ENCODE data around the gene BTBD3.

The BTBD3 gene

GRCh38 chr20:11917663-11918062 is at the start of gene BTBD3:
TSS of gene BTBD3 (plus strand) at chr20:11917893. CDS start at chr20:11918276, 383 bp downstream.
- peak; percentile 64 for DNase-seq (ENCODE audit: low read depth)

- DNase-seq (ENCODE audit: low read depth): no peak
Measured at GRCh38 chr20:11869641-11870040, 48.1 kb upstream of the BTBD3 start.

GRCh38 chr20:11870411-11870810 is 47.3 kb upstream of the BTBD3 start:
- no peak for DNase-seq (ENCODE audit: low read depth)

GRCh38 chr20:11876555-11876954 is 41.1 kb upstream of the BTBD3 start:
- no peak for DNase-seq (ENCODE audit: low read depth)

DNA sequence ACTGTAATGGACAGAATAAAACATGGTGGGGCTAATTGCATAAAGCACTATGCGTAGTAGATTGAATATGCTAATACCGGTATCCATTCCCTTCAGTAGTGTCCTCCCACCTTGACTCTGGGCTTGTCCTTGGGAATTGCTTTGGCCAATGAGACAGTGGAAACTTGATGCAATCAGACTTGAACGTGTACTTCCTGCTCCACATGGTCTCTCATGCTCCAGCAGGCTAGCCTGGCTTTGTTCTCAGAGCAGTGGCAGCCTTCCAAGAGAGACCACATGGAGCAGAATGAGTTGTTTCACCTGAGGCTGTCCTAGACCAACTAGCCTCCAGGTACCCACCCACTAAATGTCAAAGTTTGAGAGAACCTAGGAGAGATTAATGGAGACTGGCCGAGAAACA is 37.0 kb upstream of the BTBD3 start:
- DNase-seq (ENCODE audit: low read depth): no peak

GRCh38 chr20:11881449-11881848 is 36.2 kb upstream of the BTBD3 start:
- no peak for DNase-seq (ENCODE audit: low read depth)

DNA sequence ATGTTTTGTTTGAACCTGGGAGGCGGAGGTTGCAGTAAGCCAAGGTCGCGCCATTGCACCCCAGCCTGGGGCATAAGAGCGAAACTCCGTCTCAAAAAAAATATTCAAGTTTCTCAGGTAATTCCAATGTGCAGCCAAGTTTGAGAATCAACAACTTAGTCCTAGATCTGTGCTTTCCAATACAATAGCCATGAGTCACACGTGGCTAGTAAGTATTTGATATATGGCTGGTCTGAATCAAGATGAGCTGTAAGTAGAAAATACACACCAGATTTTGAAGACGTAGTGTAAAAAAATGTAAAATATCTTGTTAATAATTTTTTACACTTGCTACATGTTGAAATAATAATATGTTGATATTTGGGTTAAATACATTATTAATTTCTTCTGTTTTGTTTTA is 35.0 kb upstream of the BTBD3 start:
- DNase-seq (ENCODE audit: low read depth): no peak

DNA sequence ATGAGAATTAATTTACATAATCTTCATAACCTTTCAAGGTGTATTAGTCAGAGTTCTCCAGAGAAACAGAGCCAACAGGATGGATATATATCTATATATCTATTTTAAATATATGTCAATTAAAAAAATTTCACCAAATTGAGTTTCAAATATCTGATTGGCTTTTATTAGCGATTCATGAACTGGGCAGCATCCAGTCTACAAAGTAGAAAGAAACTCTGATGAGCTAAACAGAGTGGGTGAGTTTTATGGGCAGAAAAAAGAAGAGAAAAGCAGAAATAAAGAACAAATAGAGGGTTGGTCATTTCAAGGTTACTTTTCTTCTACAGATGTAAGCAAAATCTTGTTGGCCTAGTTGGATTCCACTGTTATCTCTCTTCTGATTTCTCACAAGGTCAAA is 29.0 kb upstream of the BTBD3 start:
- no peak for DNase-seq (ENCODE audit: low read depth)

DNA sequence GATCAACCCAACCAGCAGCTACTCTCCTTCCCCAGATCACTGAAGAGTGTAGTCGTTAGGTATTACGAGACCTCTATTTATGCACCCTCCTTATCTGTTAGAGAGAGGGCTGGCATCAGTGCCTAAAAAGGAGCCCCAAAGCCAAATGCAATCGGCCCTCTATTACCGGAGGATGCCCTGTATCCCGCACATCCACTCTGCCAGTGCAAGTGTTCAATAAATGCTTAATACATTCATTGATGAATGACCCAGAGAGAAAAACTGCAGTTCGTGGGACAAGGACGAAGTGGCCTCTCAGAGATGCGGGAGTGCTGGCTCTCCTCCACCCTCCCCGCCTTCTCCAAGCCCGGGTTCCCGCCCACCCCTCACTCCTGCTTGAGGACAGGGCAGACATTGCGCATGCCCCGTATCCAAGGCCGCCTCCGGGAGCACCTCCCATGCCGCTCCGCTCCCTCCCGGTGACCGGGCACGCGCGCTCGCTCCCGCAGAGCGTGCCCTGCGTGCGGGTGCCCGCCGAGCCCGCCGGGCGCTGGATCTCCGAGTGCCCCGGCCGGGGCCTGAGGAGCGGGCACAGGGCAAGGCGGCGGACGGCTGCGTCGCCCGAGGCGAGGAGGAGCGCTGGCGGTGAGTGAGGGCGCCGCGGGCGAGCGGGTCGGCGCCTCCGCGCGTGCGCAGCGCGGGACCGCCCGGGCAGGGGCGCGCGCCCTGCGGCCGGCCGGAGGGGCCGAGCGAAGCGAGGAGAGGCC is 27.2 kb upstream of the BTBD3 start:
- peak; percentile 87 for DNase-seq (ENCODE audit: low read depth)

GRCh38 chr20:11891077-11891775 is 26.5 kb upstream of the BTBD3 start:
- DNase-seq (ENCODE audit: low read depth): no peak

DNA sequence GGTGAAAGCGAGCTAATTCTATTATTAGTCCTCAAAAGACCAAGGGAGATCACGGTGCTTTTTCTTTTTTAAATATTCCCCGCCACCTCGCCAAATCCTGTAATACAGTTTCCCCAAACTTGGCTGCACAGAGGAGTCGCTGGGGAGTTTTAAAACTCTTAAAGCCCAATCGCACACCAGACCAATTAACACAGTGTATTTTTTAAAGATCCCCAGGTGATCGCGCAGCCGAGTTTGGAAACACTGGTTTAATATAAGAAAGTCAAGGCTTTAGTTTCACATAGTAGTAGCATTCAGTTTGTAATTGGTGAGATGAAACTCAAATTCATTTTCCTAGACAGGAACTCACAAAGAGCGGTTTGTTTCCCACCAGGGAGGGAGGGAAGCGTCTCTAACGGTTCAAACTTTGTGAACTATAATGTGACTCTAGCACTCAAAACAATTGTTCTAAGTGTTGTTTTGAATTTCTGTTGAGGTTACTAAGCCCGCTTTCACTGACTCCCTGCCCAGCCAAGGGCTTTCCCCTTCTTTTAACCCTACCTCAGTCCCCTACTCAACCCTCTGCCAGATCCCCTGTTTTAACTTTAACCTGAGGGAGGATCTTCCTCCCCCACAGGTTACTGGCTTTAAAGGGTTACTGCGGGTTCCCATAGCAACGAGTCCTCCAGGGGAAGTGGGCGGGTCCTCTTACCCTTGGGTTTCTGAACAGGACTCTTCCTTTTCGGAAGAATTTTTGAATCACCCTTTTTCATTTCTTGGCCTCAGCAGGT is 25.7 kb upstream of the BTBD3 start:
- DNase-seq (ENCODE audit: low read depth): peak; percentile 61

DNA sequence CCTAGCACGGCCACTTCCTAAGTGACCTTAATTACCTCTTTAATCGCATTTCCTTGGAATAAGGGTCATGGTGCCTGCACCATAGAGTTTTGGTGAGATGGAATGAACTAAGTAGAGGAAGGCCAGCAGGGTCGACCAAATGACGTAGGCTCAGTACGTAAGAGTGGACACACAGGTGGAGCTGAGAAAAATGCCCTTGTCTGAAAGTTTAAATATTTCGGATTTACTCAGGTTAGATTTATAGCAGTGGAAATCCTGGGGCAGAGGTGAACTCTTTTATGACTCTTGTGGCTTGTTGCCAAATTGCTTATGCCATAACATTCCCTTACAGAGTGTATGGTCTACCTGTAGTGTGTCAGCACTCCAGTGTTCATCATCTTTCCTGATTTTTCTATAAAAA is 23.6 kb upstream of the BTBD3 start:
- no peak for DNase-seq (ENCODE audit: low read depth)

DNA sequence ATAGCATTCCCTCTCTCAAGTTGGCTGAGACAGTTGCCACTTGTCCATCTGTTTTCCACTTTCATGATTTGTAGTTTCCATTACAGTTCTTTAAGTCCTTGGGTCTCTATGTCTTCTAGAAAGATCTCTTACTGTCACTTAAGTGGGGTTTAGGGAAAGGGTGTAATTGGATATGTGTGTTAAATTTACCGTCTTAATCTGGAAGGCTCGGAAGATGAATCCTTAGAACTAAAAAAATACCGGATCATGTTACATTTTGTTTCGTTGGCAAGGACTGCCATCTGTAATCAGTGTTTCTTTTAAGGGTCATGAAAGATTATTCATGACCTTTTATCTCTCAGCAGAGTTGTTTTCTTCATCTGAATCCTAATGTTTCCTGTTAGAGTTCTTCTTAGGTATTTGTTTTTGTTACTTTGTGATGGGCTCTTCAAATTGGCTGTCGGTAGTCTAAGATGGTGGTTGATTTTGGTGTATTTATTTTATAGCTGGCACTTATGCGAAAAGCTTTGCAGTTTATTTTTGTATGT is 21.8 kb upstream of the BTBD3 start:
- DNase-seq (ENCODE audit: low read depth): no peak

GRCh38 chr20:11901127-11901526 is 16.6 kb upstream of the BTBD3 start:
- DNase-seq (ENCODE audit: low read depth): no peak

DNA sequence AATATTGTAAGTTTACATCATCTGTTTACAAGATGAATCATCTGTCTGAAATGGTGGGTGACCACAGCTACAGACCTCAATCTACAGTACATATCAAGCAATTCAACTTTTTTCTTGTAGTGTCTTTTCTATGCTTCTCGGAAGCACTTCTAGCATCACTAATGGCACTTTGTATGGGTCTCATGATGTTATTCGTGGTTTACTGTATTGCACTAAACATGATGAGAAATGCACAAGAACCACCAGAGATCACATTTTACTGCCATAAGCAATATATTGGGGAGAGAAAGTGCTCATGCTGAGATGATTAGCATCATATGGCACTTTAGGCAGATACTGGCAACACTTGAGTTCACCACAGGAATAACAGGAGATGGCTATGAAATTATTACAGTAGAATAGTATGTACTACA is 15.4 kb upstream of the BTBD3 start:
- DNase-seq (ENCODE audit: low read depth): no peak

GRCh38 chr20:11905460-11906179 is 12.1 kb upstream of the BTBD3 start:
- DNase-seq (ENCODE audit: low read depth): no peak

DNA sequence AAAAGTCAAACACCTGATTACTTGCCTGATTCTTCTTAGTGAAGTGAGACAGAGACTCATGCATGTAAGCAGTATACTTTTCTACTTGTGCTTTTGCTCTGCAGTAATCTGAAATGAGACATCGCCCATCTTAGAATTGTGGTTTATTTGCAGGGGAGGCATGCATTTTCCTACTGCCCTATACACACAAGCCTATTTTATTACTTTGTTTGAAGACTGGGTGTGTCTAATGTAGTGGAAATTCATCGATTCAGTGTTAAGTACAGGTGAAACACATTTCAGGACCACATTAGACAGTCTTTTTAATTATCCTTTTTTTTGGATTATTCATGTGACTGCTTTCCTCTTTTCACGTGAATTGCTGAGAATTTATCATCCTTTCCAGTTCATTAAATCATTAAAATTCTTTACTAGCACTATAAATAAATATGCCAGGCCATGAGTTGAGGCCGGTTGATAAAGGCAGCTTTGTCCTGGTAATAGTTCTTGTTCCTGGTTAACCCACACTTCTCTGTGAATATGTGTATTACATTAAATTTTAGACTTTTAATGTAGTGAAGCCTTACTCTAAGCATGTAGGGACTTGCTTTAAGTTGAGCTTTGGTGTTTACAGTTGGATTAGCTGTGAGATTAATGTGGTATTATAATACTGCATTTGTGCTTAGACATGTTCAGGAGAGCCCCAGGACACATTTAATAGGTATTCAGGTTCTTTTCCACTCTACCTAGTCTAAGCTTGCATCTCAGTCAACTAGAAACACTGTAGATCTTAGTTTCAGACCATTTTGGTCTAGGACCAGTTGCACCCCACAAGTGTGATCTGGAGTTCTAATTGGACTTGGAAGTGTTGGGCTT is 10.8 kb upstream of the BTBD3 start:
- DNase-seq (ENCODE audit: low read depth): no peak

GRCh38 chr20:11907621-11908020 is 10.1 kb upstream of the BTBD3 start:
- no peak for DNase-seq (ENCODE audit: low read depth)

- no peak for DNase-seq (ENCODE audit: low read depth)
Measured at GRCh38 chr20:11912013-11912658, 5.6 kb upstream of the BTBD3 start.

DNA sequence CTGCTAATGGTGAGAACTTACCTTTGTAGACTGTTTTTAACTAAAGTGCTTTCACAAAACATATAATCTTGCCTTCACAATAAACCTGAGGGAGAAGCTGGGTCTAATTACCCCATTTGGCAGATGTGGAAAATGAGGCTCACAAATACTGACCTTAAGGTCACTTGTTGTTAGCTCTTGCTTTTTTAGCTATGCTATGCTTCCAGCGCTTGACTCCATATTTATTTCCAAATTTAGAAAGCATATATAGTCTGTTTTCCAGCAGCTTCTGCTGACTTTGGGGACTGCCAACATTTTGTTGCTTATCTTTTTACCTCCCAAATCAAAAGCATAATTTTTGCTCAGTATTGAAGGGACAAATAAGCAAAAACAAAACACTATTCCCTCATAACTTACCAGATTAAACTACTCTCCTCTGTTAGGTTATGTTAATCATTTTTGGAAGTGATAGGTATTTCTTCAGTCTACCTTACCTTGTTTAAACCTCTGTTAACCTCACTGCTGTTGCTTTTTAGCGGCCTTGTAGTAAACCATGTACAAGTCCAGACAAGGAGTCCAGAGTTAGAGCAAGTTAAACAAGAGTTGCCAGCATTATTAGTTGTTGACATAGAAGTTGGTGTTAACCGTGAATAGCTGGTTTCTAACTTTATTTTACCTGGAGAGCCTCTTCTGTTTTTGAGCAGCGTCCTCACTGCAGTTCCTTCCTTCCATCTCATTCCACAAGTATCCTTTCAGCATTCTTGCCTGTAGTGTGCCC is 4.9 kb upstream of the BTBD3 start:
- DNase-seq (ENCODE audit: low read depth): no peak

Measured in fibroblast of the conjunctiva (primary cell).